HG03175 (cell line): ENCODE data around the gene DCTN3.
"Not testable (repeated sequence)": the region's sequence is repeated elsewhere in the genome, so short reads cannot be mapped to it uniquely, and the experiment has no call there.

Source experiments
- ATAC-seq: cut with Tn5 transposase; IDR thresholded peaks from one replicate; pipeline ENCODE4 v1.9.1; 2021; ENCODE audit warnings: mild to moderate bottlenecking, moderate library complexity; ENCODE audit not compliant: unreplicated experiment

DCTN3 gene

DNA sequence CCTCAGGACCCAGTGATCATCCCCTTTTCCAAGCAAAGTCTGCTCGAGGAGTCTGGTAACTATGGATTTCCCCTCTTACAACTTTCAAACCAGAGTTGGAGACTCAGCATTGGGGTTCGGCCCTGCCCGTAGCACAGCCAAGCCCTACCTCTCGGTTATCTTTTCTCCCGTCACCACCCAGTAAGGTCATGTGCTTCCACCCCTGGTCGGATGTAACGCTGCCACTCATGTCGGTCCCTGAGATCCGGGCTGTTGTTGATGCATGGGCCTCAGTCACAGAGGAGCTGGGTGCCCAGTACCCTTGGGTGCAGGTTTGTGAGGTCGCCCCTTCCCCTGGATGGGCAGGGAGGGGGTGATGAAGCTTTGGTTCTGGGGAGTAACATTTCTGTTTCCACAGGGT lies 27.4 kb upstream of the DCTN3 start:
- ATAC-seq, result no peak

DNA sequence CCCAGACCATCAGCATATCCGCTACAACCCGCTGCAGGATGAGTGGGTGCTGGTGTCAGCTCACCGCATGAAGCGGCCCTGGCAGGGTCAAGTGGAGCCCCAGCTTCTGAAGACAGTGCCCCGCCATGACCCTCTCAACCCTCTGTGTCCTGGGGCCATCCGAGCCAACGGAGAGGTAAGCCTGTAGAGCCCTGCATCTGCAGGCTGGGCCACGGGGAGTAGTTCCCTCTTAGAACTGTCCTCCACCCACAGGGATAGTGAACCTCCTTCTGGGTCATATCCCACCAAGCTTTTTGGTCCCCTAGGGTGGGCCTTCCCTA lies 26.7 kb upstream of the DCTN3 start:
- ATAC-seq, result no peak

DNA sequence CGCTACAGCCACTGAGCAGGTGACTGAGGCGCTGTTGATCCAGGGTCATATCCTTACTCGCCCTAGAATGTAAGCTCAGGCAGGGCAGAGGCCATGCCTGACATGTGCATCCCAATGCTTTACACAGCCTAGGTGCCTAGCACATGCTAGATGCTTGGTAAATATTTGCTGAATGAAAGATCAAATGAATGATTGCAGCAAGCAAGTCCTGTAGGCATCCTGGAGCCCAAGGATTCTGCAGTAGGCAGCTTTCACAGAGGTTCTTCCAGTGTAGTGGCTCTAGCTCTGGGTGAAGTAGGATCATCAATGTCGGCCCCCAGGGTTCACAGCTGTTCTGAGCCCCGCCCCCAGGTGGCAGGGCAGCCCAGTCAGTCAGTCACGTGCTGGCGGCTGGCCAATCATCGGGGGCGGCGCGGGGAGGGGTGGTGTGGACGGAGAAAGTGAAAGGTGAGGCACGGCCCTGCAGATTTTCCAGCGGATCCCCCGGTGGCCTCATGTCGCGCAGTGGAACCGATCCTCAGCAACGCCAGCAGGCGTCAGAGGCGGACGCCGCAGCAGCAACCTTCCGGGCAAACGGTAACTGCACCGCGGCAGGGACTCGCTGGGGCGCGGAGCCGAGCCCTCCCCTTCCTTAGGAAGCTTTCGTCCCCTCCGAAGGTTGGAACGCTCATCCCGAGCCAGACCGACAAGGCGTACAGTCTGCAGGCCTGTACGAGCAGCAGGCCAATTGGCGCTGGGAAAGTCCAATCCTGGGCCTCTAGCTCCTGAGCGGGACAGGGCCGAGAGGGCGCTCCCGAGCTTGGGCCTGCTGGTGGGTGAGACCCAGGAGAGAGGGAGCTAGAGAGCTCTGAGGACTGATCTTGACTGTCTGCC lies 26.2 kb upstream of the DCTN3 start, which contains the start of gene GALT:
TSS of gene GALT (plus strand) at position 465 of the 873 bp plus-strand sequence. CDS start at position 495, 30 bp downstream.
- peak; percentile 85 for ATAC-seq

DNA sequence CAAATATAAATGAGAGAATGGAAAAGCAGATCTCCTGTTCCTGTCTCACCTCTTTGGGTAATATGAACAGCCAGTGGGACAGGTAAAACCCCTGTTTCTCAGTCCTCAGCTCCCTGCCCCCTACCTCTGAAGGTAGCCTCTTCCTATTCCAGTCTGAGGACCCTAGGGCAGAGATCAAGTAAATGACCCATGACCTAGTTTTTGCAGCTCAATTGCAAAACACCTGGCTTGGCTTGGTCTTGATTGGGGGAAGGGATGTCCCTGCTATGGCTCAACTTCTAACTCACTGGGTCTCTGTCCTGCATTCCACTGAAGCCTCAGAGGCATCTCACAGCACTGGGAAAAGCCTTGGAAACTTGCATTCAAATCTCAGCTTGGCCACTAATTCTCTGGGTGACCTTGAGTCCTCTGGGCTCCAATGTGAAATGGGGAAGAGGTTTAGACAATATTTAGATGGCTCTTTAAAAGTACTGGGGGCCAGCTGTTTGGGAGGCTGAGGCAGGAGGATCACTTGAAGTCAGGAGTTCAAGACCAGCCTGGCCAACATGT lies 24.5 kb upstream of the DCTN3 start:
- ATAC-seq, result no peak

DNA sequence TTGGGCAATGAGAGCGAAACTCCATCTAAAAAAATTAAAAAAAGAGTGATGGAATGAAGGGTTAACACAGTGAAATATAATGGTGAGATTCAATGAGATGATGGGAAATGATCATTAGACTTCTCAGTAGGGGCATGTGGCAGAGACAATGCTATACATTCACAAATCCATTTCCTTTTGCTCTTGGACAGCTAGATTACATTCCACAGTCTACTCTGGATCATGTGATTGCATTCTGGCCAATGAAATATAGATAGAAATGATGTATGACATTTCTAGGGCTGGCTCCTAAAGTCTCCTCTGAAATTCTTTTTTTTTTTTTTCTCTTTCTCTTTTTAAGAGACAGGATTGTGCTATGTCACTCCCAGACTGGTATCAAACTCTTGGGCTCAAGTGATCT lies 22.4 kb upstream of the DCTN3 start:
- no peak for ATAC-seq

DNA sequence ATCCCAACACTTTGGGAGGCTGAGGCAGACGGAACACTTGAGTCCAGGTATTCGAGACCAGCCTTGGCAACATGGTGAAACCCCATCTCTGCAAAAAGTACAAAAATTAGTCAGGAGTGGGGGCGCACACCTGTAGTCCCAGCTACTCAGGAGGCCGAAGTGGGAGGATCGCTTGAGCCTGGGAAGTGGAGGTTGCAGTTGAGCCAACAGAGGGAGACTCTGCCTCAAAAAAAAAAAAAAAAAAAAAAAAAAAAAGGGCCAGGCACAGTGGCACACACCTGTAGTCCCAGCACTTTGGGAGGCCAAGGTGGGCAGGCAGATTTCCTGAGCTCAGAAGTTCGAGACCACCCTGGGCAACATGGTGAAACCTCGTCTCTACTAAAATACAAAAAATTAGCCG lies 19.0 kb upstream of the DCTN3 start:
- ATAC-seq, result not testable (repeated sequence)

DNA sequence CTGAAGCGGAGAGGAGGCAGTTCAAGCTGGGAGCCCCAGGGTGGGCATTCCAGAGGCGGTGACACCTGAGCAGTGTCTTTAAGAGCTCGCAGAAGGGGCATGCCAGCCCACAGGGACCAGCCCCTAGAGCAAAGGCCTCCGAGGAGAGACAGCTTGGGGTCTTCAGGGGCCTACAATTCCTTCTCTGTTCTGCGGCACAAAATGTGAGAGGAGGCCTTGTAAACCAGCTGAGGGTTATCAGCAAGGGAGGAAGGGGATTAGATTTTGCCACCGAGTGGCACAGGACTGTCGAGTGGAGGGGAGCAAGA lies 17.8 kb upstream of the DCTN3 start:
- no peak for ATAC-seq

DNA sequence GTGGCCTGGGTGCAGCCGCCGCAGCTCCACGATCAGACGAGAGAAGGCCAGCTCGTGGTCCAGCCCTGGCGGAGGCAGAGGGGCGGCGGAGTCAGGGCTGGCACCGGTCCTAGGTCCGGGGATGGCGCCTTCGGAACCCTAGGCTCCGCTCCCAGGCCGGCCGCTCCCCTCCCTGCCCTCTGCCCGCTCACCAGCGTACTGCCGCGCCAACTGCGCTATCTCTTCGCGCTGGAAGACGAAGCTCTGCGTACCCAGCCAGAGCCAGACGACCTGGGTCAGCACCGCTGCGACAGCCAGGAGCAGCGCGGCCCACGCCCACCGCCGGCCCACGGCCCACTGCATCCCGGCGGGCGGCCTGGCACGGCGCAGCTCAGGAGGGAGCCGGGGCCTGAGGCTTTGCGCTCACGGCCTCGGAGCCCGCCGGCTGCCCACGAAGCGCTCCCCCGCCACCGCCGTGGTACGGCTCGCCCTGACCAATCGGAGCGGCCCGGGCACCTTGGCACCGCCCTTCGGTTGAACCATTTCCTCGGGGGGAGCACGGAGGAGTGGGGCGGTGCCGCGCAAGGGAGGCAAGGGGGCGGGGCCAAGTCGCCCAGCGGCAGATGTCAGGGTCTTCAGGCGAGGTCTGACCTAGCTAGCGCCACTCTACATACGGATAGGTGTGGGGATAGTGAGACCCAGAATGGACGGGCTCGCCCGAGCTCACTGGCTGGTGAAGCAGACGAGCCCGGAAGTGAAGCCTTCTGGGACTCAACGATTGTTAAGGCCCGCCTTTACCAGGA lies 17.3 kb upstream of the DCTN3 start, which contains the start of gene SIGMAR1:
TSS of gene SIGMAR1 (minus strand) at position 432 of the 782 bp plus-strand sequence. CDS start at position 342, 90 bp downstream.
- ATAC-seq, result peak; percentile 87

DNA sequence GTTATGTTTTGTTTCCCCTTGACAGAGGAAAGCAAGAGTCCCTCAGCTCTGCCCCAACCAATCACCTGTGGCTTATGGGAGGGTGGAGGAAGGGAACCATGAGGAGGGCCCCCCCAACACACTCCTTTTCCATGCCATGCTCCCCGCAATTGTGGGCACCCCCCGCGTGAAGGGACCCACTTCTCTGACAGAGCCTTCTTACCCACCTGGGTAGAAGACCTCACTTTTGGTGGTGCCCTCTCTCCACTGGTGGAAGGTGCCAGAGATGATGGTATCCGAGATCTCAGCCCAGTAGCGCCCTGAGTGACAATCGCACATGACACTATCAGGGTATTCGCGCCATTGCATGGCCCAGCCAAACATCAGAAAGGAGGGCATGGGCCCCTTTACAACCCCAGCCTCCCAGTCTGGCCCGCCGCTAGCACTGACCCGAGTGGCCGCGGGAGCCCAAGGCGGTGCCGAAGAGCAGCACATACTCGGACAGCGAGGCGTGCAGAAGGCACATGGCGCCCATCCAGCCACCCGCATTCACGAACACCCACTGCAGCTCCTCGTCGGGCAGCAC lies 16.6 kb upstream of the DCTN3 start:
- ATAC-seq, result no peak

DNA sequence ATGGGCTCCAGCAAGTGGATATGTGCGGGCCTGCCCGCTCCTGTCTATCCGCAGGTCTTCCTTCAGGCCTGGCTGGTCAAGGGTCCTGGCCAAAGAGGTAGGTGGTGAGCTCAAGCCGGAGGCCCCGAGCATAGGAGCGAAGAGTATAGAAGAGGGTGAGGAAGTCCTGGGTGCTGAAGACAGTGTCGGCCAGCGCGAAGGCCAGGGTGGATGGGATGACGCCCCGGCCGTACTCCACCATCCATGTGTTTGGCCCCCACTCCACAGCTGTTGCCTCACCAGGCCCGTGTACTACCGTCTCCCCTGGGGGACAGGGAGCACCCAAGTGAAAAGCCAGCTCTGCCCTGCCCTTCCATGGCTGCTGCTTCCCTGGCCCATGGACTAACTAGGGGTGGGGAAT lies 15.3 kb upstream of the DCTN3 start:
- no peak for ATAC-seq

DNA sequence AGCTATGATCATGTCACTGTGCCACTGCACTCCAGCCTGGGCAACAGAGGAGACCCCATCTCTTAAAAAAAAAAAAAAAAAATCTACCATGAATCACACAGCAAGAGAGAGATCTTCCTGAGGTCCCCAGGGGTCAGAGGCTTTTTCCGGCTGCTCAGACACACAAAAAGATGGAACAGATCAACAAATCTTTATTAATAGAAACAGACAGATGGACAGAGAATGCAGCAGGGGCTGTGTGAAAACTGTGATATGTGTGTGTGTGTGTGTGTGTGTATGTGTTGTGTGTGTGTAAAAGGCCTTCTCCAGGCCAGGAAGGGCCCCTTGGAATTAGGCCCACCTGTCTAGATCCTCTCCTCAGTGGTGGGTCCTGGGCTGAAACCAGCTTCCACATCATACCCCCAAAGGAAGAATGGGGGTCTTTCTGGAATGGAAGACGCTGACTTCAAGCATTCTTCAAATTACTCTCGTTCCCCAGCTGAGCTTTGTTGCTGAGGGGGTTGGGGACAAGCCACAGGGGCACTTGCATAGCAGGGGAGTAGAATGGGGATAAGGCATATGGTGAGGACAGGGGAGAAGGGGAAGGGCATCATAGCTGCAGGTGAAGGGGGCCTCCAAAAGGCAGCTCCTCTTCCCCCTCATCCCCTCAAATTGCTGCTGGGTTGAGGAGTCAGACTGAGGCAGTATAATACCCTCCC lies 14.4 kb upstream of the DCTN3 start:
- no peak for ATAC-seq

DNA sequence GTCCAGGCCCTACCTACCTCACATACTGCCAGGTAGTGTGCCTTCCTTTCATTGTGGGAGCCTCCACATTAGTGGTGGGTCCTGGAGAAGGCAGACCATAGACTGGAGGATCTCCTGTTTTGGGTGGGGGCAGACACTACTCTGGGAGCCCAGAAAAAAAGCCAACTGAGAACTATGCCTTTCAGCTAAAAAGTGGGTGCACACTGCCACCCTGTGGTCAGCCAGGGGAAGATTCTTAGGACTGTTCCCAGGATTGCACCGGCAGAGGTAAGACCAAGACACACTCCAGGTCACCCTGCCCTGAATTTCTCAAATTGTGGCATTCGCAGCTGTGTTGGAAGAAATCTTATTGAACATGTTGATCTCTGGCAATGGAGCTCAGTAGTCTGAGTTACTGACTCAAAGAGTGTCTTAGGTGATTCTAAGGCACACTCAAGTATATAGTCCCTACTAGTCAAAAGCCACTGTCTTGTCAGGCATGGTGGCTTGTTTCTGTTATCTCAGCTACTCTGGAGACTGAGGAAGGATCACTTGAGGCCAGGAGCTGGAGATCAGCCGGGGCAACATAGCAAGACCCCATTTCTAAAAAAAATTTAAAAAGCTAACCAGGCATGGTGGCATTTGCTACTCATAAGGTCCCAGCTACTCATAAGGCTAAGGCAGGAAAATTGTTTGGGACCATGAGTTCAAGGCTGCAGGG lies 13.7 kb upstream of the DCTN3 start:
- no peak for ATAC-seq

DNA sequence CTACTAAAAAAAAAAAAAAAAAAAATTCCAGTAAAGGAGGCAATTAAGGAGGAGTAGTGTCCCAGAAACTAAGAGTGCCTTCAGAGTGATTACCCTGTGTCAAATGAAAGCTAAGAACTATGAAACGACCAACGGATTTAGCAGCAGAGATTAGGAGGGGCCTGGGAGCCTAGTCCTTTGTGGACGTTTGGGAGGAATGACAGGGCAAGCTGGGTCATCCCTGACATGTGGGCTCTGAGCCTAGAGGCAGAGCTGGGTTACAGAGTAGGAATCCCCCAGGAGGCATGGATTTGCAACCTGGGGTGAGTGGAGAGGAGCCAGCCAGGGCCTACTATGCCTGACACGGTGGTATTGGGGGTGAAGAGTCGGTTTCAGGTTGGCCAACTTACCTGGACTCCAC lies 12.9 kb upstream of the DCTN3 start:
- no peak for ATAC-seq

DNA sequence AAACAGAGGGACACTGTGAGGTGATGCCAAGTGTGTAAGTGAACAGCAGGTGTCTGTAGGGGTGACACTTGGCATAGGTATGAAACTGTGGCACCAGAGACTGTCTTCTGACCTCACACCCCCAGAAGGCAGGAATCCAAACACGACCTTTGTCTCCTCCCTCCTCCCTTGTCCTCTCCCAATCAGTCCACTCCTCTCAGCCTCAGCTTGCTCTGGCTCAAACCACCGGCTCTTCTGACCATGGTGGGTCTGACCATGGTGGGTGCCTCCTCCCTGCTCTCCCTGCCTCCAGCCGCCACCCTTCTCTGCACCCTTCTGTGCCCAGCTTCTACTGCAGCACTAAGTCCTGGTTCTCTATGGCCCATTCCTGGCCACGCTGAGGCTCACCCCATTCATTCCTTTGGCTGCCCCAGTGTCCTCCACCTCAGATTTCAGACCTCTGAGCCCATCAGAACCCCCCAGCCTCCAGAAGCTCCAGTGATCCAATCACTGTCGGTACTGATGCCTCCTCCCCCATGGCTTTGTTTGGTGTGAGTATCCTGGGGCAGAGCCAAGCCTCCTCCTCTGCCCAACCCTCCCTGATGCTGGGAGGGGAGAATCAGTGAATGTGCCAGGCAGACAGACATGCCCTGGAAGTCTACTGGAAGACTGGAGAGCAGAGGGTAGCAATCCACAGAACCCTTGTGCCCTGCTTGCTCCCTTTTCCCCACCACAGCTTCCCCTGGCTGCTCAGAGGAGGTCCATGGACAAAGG lies 10.3 kb upstream of the DCTN3 start:
- no peak for ATAC-seq

DNA sequence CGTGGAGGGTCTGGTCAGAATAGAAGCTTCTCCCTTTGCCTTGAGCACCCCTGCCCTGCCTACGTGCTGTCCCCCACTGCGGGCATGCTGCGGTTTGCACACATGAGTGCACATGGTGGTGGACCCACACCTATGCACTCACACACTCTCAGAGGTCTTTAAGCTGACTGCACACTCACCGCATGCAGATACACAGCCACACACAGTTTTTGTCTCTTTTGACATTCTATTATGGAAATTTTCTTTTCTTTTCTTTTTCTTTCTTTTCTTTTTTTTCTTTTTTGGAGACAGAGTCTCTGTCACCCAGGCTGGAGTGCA lies 9.2 kb upstream of the DCTN3 start:
- no peak for ATAC-seq

DNA sequence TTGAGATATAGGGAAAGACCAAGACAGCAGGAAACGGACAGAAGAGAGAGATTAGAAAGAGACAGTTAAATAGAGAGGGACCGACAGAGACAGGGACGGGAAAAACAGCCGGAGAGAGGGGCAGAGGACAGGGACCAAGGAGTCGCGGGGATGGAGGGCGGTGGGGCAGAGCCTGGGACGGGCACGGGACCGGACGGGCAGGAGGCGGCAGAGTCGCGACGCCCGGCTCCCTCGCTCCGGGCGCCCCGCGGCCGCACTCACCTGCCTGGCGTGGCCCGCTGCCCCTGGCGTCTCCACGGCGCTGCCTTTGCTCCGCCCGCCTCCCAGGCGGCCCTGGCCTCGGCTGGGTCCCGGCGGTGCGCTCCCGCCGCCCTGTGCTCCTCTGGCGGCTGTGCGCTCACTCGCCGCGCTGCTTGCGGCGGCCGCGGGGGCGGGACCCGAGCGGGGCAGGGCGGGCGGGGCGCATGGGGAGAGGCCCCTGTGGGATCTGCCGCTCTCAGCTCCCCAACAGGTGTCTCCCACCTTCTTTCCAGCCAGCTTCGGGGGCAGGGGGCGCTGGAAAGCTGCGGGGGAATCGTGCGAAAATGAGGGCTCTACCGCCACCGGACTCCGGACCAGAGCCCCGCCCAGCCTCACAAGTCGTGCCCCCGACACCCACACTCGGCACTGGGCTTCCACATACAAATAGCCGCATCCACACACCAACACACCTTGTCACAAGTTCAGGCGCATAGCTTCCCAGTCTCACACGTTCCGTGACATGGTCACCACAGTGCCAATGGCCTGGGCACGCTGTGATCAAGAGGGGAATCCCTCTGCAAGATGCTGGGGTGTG lies 8.6 kb upstream of the DCTN3 start, which contains the start of gene ARID3C:
TSS of gene ARID3C (minus strand) at position 411 of the 835 bp plus-strand sequence. CDS start 1,052 bp downstream, outside the sequence.
- no peak for ATAC-seq

DNA sequence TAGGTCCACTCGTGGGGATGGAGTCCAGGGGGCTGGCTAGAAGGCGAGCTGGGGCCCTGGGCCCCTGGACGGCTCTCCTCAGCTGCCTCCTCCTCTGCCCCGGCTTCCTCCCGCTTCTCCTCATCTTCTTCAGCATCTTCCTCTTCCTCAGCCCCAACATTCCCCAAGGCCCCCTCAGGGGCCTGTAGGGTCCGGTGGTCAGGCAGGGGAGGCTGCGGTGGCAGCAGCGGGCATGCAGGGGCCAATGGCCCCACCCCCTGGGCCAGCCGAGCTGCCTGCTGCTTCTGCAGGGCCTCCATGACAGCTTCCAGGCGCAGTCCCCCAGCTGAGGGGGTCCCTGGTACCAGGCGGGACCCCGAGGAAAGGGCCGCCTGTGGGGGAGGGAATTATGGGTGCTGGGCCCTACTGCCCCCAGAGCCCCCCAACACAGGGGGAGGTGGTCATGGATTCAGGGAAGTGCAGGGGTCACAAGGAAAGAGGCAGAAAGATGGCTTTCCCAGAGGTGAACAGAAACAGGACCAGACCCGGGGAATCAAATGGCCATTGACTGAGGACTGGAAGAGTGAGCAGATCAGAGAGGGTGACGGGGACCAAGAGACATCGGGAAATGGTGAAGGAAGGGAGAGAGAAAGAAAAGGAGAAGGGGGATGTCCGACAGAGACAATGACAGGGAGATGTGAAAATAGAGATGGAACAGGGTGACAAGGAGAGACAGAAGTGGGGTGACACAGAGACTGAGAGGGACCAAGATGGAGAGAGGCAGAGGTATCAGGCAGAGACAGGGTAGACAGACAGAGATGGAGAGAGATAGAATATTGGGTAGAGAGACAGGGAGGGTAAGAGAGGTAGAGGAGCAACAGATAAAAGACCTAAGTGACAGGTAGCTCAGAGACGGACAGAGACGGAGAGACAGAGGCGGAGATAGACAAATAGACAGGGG lies 7.7 kb upstream of the DCTN3 start:
- ATAC-seq, result no peak

DNA sequence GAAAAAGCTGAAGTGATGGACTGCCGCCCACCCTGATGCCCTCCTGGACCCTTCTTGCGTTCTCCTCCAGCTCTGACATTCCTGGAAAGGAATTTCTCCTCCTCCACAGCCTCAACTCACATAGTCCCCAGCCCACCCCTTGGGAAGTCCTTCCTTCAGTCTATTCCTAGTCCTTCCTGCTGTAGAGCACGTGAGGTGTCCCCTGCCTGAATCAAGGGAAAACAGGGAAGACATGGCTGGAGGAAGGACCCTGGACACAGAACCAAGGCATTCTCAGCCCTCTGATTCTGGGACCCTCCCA lies 4.8 kb upstream of the DCTN3 start:
- no peak for ATAC-seq
